K562 (cell line): Measurements from ENCODE around the gene CMA1. TPM values are rescaled to one million over a fixed set of nuclear protein-coding genes. Genes with fewer than 3 reads are reported as not detected.

Experiments
- ATAC-seq: fragments of 200-7000 bp; cut with Tn5 transposase; 3 replicates; pipeline ENCODE4 v1.9.1; 2020; ENCODE audit warnings: moderate library complexity
- BruUV-seq: library from RNA; stranded (reverse); fragments of 400-500 nt; replicated peaks from 2 replicates; lab custom pipeline; 2021; lab: Mats Ljungman, UMichigan
- CTCF ChIA-PET: fragments of 300-600 bp; formaldehyde crosslinking; extraction: SDS; loops from one replicate; lab custom pipeline; 2021; ENCODE audit warnings: low intra/inter-chr PET ratio; lab: Yijun Ruan, JAX
- POLR2A ChIA-PET: fragments of 300-600, 350-650 bp; sonication (Branson Sonifier 250); formaldehyde crosslinking; extraction: SDS; loops from one replicate; lab custom pipeline; 2021; ENCODE audit warnings: antibody characterized with exemption, inconsistent platforms; lab: Yijun Ruan, JAX
- DNase-seq, 4 experiments: peaks; one replicate each; pipeline versions ENCODE4 v3.0.0 to v3.0.0-alpha.2; 2011 to 2018; ENCODE audit warnings: low spot score in 3 of 4, mixed read lengths in 3 of 4; ENCODE audit errors: extremely low read depth in 1 of 4
- FAIRE-seq: peaks from 2 replicates; lab custom pipeline; 2011; peaks lifted over from hg19 to GRCh38; lab: Jason Lieb, UNC
- H2AFZ ChIP-seq: 2 replicates; pipeline ENCODE4 v1.6.0; 2011; ENCODE audit warnings: low read depth, low read length, control low read depth, inconsistent platforms
- H3K27ac ChIP-seq: fragments of 200-600 bp; 3 replicates; pipeline ENCODE4 v1.8.0; 2011; ENCODE audit warnings: low read depth, mild to moderate bottlenecking, control low read depth, inconsistent platforms, low read length, moderate library complexity, mixed read lengths; ENCODE audit errors: extremely low read depth
- H3K27me3 ChIP-seq, 2 experiments: fragments of 300-600 bp in 1 of 2; 2 replicates in 1 of 2; 3 replicates in 1 of 2; pipeline versions ENCODE4 v1.6.0 to v1.8.0; 2011; ENCODE audit warnings: inconsistent platforms in 2 of 2, low read length in 2 of 2, mild to moderate bottlenecking in 1 of 2, mixed read lengths in 1 of 2, moderate library complexity in 1 of 2; ENCODE audit not compliant: control insufficient read depth in 2 of 2, insufficient read depth in 2 of 2
- H3K36me3 ChIP-seq: fragments of 300-600 bp; 3 replicates; pipeline ENCODE4 v1.8.0; 2011; ENCODE audit warnings: mild to moderate bottlenecking, low read length, inconsistent platforms; ENCODE audit not compliant: control insufficient read depth, insufficient read depth
- H3K4me1 ChIP-seq, 2 experiments: fragments of 200-600 bp in 1 of 2; replicated peaks in 1 of 2; 2 replicates in 1 of 2; 3 replicates in 1 of 2; pipeline versions ENCODE4 v1.5.1 to v1.8.0; 2011; ENCODE audit warnings: inconsistent platforms in 2 of 2, low read length in 2 of 2, mild to moderate bottlenecking in 1 of 2, mixed read lengths in 1 of 2, moderate library complexity in 1 of 2; ENCODE audit not compliant: control insufficient read depth in 2 of 2, insufficient read depth in 2 of 2
- H3K4me2 ChIP-seq: 2 replicates; pipeline ENCODE4 v1.6.1; 2011; ENCODE audit warnings: low read length, control low read depth, inconsistent platforms, mixed read lengths; ENCODE audit not compliant: insufficient read depth
- H3K4me3 ChIP-seq: fragments of 200-600 bp; sonication (generic), shearing (Covaris generic); 2 replicates; pipeline ENCODE4 v1.5.1; 2016; ENCODE audit warnings: control low read depth, inconsistent platforms
- H3K79me2 ChIP-seq: fragments of 200-600 bp; 3 replicates; pipeline ENCODE4 v1.8.0; 2011; ENCODE audit warnings: low read length, inconsistent platforms; ENCODE audit not compliant: control insufficient read depth, insufficient read depth
- H3K9ac ChIP-seq, 2 experiments: 2 replicates each; pipeline versions ENCODE4 v1.6.0 to v1.6.1; 2011; ENCODE audit warnings: low read depth in 2 of 2, low read length in 2 of 2, control low read depth in 1 of 2, inconsistent platforms in 1 of 2, mild to moderate bottlenecking in 1 of 2, mixed read lengths in 1 of 2; ENCODE audit not compliant: insufficient read depth in 1 of 2
- H3K9me1 ChIP-seq: one replicate; pipeline ENCODE4 v1.6.0; 2011; ENCODE audit warnings: inconsistent platforms, mild to moderate bottlenecking, low read length, moderate library complexity; ENCODE audit not compliant: control insufficient read depth, insufficient read depth
- H3K9me3 ChIP-seq: replicated peaks from 2 replicates; pipeline ENCODE4 v1.5.1; 2011; ENCODE audit warnings: low read depth, low read length, inconsistent platforms; ENCODE audit not compliant: control insufficient read depth, insufficient read depth
- H4K20me1 ChIP-seq: replicated peaks from 2 replicates; pipeline ENCODE4 v1.6.1; 2011; ENCODE audit warnings: low read length, inconsistent platforms, mixed read lengths; ENCODE audit not compliant: control insufficient read depth, insufficient read depth
- CBFA2T3 ChIP-seq: fragments of 450-650 bp; IDR thresholded peaks from 2 replicates; pipeline ENCODE4 v1.6.1; 2017
- GABPB2 ChIP-seq: fragments of 250-450 bp; sonication (Bioruptor Pico); conservative IDR thresholded peaks from 2 replicates; pipeline ENCODE4 v1.5.1; 2021; ENCODE audit warnings: mild to moderate bottlenecking
- HMG20B ChIP-seq: fragments of 250-450 bp; sonication (Bioruptor Pico); IDR thresholded peaks from 2 replicates; pipeline ENCODE4 v1.5.0; 2021; ENCODE audit warnings: mild to moderate bottlenecking
- KLF6 ChIP-seq: fragments of 250-450 bp; sonication (Bioruptor Pico); IDR thresholded peaks from 2 replicates; pipeline ENCODE4 v1.4.0; 2020; ENCODE audit warnings: mild to moderate bottlenecking, moderate library complexity, borderline replicate concordance
- MAFK ChIP-seq: IDR thresholded peaks from 2 replicates; pipeline ENCODE4 v1.6.1; 2011; ENCODE audit warnings: low read length, improper control_type of control experiment
- PURB ChIP-seq: sonication (generic); formaldehyde crosslinking; IDR thresholded peaks from 2 replicates; pipeline ENCODE4 v1.9.0; 2021; ENCODE audit warnings: low read depth, mild to moderate bottlenecking, missing genetic modification reagents
- SIN3B ChIP-seq: fragments of 450-650 bp; IDR thresholded peaks from 2 replicates; pipeline ENCODE4 v1.6.1; 2017; ENCODE audit warnings: low read depth, mild to moderate bottlenecking, moderate library complexity
- STAT5A ChIP-seq: IDR thresholded peaks from 2 replicates; pipeline ENCODE4 v1.6.1; 2012; ENCODE audit warnings: low read length, inconsistent platforms, borderline replicate concordance
- SUPT5H ChIP-seq: fragments of 450-650 bp; IDR thresholded peaks from 2 replicates; pipeline ENCODE4 v1.6.1; 2016
- TCF7L2 ChIP-seq: fragments of 150-350 bp; IDR thresholded peaks from 2 replicates; pipeline ENCODE4 v1.6.1; 2016; ENCODE audit warnings: low read depth, mild to moderate bottlenecking, low read length, moderate library complexity
- TEAD1 ChIP-seq, 2 experiments: fragments of 450-650 bp in 1 of 2; sonication (generic) in 1 of 2; formaldehyde crosslinking; IDR thresholded peaks; 2 replicates each; pipeline versions ENCODE4 v1.4.0 to v1.8.0; 2020 to 2022; ENCODE audit warnings: mild to moderate bottlenecking in 2 of 2, missing genetic modification reagents in 1 of 2
- ZNF445 ChIP-seq: fragments of 250-450 bp; sonication (Bioruptor Pico); IDR thresholded peaks from 2 replicates; pipeline ENCODE4 v1.4.0; 2020; ENCODE audit warnings: low read depth, mild to moderate bottlenecking, moderate library complexity
- ZNF75A ChIP-seq: fragments of 450-650 bp; formaldehyde crosslinking; IDR thresholded peaks from 2 replicates; pipeline ENCODE4 v1.4.0; 2020; ENCODE audit warnings: mild to moderate bottlenecking
- ZSCAN29 ChIP-seq: fragments of 450-650 bp; IDR thresholded peaks from 2 replicates; pipeline ENCODE4 v1.6.1; 2017
- WGBS: fragments of 100-300 bp; shearing (Covaris generic); methylation state at CpG from one replicate; pipeline ENCODE4 v1.1.6; 2016; ENCODE audit warnings: low coverage, mixed read lengths; ENCODE audit not compliant: insufficient coverage; ENCODE audit errors: missing lambda C conversion rate; 5-methylcytosine and 5-hydroxymethylcytosine counted together
- in situ Hi-C: fragments of 300-500 bp; cut with MboI; formaldehyde crosslinking; loops from 4 replicates; pipeline ENCODE4 v1.15.0; 2018; ENCODE audit warnings: inconsistent platforms, mixed read lengths
- intact Hi-C: fragments of 100-400 bp; cut with micrococcal nuclease; formaldehyde crosslinking; loops from 2 replicates; pipeline ENCODE4 v1.14.2; 2022
- polyA plus RNA-seq, 8 experiments: library from polyadenylated mRNA; depleted of rRNA in 4 of 8; stranded (reverse) in 5 of 8; unstranded in 3 of 8; fragments of >200 nt; fragmentation: Nextera tagmentation in 2 of 8; fragmentation: Illumina TruSeq in 1 of 8; extraction: Ambion mirVana in 2 of 8; extraction: Trizol in 1 of 8; gene quantifications; 2 replicates each; pipeline versions ENCODE4 v1.2.1 to v1.2.3, GENCODE V29; 2011 to 2014; ENCODE audit warnings: inconsistent platforms in 1 of 8, missing spikeins in 1 of 8
- total RNA-seq, 7 experiments: library from RNA; depleted of rRNA in 6 of 7; stranded (reverse); fragments of >200 nt in 6 of 7; fragmentation: Illumina TruSeq in 2 of 7; extraction: Trizol in 2 of 7; gene quantifications; 2 replicates each; pipeline versions ENCODE4 v1.2.1 to v1.2.3, GENCODE V29; 2011 to 2021; ENCODE audit warnings: low replicate concordance in 1 of 7
- TF ChIP-seq, protein P1 (sequence below): fragments of 450-650 bp; IDR thresholded peaks from 2 replicates; pipeline ENCODE4 v1.7.1; 2018; ENCODE audit warnings: mild to moderate bottlenecking, low read depth; ENCODE audit not compliant: partially characterized antibody
- TF ChIP-seq, protein P2 (sequence below): sonication (generic); formaldehyde crosslinking; IDR thresholded peaks from 2 replicates; pipeline ENCODE4 v1.8.0; 2022; ENCODE audit warnings: mild to moderate bottlenecking, missing genetic modification reagents

The CMA1 gene
- total and polyA plus RNA-seq, 9 of the 15 experiments (the other 6 are each of a cell fraction or from before 2014, with no cell fraction given): not detected

DNA sequence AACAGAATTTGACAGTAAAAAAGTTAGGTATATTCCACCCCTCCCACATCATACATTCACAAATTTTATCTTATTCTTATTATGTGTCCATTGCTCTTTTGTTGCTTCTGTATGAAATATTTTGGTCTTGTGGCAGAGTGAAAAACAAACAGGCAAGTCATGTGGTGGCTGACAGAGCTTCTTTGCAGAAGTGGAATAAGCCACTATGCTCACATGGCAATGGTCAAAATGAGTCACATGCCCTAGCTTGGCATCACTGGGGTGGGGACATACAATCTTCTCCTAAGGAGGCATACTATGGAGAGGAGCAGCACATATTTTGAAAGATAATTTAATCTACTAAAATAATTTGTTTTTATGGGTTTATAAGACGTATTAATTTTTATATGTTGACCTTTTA, 27.7 kb upstream of the CMA1 start (continued):
- TF ChIP-seq, protein P1, sequence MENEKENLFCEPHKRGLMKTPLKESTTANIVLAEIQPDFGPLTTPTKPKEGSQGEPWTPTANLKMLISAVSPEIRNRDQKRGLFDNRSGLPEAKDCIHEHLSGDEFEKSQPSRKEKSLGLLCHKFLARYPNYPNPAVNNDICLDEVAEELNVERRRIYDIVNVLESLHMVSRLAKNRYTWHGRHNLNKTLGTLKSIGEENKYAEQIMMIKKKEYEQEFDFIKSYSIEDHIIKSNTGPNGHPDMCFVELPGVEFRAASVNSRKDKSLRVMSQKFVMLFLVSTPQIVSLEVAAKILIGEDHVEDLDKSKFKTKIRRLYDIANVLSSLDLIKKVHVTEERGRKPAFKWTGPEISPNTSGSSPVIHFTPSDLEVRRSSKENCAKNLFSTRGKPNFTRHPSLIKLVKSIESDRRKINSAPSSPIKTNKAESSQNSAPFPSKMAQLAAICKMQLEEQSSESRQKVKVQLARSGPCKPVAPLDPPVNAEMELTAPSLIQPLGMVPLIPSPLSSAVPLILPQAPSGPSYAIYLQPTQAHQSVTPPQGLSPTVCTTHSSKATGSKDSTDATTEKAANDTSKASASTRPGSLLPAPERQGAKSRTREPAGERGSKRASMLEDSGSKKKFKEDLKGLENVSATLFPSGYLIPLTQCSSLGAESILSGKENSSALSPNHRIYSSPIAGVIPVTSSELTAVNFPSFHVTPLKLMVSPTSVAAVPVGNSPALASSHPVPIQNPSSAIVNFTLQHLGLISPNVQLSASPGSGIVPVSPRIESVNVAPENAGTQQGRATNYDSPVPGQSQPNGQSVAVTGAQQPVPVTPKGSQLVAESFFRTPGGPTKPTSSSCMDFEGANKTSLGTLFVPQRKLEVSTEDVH: no peak
- TF ChIP-seq SIN3B (no peak), CBFA2T3 (no peak)

DNA sequence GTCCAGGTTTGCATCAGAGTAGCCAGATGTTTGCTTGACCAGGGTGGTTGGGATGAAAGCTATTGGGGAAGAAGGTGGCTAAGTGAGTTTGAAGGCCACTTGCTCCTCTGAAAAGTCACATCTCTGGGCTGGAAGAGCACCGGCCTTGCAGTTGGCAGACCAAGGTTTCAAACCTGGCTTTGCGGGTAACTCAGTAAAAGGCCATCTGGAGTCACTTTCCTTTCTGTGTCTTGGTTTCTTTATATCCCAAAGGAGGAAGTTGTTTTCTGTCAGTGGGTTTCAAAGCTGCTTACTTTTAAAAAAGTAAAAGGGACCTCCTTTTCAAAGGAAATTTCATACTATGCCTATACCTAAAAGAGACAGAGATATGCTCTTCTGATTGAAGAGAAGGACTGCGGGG, 26.2 kb upstream of the CMA1 start:
- Histone ChIP-seq H3K27ac (no peak overlapping the region), H4K20me1 (no peaks in the 10 kb centered on the region), H3K9me3 (no peaks in the 10 kb centered on the region), H3K27me3 (no peaks in the 10 kb centered on the region), H2AFZ (no peak overlapping the region), H3K9me1 (no peaks in the 10 kb centered on the region), H3K4me1 (no peaks in the 10 kb centered on the region), H3K4me2 (no peak overlapping the region), H3K36me3 (no peaks in the 10 kb centered on the region), H3K79me2 (no peaks in the 10 kb centered on the region), H3K4me3 (no peak overlapping the region), H3K9ac (no peak overlapping the region)
- POLR2A ChIA-PET: no interaction called here
- CTCF ChIA-PET: no interaction called here
- DNase-seq: no peak
- TF ChIP-seq PURB (CRISPR knock-in tag): no peak
- no peak for TF ChIP-seq HMG20B (CRISPR knock-in tag)
- no peak for TF ChIP-seq ZNF75A (CRISPR knock-in tag)
- TF ChIP-seq KLF6 (CRISPR knock-in tag): no peak
- TF ChIP-seq, protein P2, sequence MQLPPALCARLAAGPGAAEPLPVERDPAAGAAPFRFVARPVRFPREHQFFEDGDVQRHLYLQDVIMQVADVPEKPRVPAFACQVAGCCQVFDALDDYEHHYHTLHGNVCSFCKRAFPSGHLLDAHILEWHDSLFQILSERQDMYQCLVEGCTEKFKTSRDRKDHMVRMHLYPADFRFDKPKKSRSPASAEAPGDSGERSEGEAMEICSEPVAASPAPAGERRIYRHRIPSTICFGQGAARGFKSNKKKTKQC (CRISPR knock-in tag): no peak
- no peak for TF ChIP-seq ZNF445
- TF ChIP-seq MAFK: no peak
- no peak for TF ChIP-seq SUPT5H
- TF ChIP-seq GABPB2 (CRISPR knock-in tag): no peak
- no peak for TF ChIP-seq TEAD1 (CRISPR knock-in tag; IDR thresholded peaks at IDR 0.05)
- TF ChIP-seq TCF7L2: no peak
- no peak for TF ChIP-seq STAT5A
- no peak for TF ChIP-seq ZSCAN29
- in situ Hi-C loops (no loop called here), intact Hi-C loops (no loop called here)
- BruUV-seq: no TSS peak
- no peak for ATAC-seq
- WGBS: 0% methylated on average over 3 of the region's 3 CpGs
- no peak for FAIRE-seq
